GM19193 (cell line): Measurements from ENCODE around the gene NAA50.

Source experiments
- POLR2A ChIP-seq: IDR thresholded peaks from 4 replicates; pipeline ENCODE4 v1.6.1; 2011; ENCODE audit not compliant: insufficient read depth, insufficient read length; ENCODE audit errors: extremely low read depth

Gene NAA50

GRCh38 chr3:113751141-113751540, 5.1 kb upstream of the NAA50 start:
- TF ChIP-seq POLR2A: no peak

GRCh38 chr3:113747283-113748046, 1.4 kb upstream of the NAA50 start:
- TF ChIP-seq POLR2A: no peak

DNA sequence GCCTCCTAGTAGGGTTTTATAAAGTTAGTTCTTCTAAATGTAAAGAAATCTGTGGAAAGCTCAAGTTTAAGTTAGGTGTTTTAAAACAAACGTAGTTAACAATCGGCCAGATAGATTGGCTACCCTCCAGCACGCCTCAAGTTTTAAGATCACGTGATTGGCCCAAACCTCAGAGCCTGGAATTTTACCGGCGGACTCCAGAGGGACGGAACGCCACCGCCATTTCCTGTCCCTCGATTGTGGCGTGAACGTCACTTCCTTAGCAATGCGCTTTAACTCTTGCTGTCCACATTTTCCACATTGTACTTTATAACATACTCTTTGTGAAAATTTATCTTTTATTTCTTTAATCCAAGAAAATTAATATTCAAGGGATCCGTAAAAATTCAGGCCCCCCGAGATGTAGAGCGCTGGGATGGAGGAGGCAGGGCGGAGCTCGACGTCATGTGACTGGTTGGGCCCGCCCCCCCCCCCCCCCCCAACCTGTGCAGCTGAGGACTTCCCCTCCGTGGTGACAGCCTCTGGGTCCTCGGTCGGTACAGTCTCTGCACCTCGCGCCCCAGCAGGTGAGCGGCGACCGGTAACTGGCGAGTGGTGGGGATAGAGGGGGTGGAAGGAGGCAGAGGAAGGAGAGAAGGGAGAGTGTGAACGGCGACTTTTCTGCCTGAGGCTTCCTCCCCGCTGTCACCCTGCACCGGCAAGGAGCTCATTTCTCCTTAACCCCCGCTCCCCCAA, 666 bp upstream of the NAA50 start, which contains the start of gene ATP6V1A:
ATP6V1A (plus strand) TSS at position 488 of the 735 bp plus-strand sequence. CDS start 31,719 bp downstream, outside the sequence.
- TF ChIP-seq POLR2A: peak; percentile 74

DNA sequence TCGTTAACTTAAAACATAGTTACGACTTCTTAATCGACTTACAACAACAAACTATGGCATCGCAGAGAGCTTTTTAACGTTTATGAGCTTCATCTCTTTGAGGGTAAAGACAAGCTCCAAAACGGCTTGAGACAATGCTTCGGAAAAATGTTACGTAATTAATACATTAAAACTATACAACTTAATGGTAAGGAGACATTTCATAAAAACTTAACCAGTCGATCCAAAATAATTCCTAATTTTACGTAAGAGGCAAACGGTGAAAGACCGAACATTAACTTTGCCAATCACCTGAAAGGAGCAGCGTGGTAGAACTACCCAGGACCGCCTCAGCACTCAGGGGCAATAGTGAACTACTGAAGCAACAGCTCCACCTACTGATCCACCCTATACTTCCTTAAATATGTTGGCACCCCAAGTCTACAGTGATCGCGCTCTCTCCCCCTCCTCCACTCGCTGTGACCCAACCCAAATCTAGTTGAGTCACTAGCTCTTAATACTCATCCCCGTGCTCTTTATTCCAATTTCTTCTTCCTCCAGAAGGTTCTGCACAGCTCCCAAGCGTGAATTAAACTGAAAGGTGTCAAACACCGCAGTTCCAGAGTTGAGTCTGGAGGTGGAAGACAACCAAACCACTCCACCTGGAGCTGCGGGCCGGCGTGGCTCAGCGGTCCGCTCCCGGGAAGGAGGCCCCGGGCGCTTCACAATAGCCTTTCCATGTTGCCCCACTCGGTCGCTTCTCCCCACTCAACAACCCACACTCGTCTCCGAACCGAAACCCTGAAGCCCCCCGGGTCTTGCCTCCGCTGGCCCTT, 901 bp downstream of the NAA50 start:
- TF ChIP-seq POLR2A: no peak

GRCh38 chr3:113743006-113743630, 2.9 kb downstream of the NAA50 start:
- no peak for TF ChIP-seq POLR2A

DNA sequence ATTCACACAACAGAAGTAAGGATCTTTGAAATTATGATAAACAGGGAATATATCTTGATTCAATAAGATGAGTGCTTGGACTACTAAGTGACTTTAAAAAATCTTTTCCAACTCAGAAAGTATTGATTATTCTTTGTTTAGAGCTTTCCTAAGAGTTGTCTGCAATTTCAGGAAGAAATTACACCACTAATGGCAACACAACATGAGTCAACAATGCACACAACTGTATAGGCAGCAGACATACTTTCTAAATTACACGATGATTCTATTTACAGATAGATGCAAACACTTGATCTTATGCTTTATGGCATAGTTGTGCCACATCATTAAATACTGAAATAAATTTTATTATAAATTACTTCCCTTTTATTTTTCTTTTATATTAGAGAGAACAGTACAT, 4.4 kb downstream of the NAA50 start:
- TF ChIP-seq POLR2A: no peak

DNA sequence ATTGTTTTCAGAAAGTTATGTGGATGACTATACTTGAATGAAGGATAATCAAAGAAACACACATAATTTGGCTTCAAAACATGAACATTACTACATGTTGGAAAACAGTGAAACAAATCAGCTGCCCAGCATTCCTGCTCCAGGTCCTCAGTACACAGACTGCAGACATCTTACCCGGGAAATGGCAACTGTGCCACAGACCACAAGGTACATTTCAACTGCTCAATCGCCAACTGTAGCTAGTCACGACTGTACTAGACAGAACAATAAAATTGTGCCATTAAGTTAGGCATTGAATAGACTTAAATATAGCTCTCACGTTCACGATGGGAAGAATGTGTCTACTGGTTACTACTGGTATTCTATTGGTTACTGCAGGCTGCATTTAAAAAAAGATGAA, 5.0 kb downstream of the NAA50 start:
- TF ChIP-seq POLR2A: no peak

DNA sequence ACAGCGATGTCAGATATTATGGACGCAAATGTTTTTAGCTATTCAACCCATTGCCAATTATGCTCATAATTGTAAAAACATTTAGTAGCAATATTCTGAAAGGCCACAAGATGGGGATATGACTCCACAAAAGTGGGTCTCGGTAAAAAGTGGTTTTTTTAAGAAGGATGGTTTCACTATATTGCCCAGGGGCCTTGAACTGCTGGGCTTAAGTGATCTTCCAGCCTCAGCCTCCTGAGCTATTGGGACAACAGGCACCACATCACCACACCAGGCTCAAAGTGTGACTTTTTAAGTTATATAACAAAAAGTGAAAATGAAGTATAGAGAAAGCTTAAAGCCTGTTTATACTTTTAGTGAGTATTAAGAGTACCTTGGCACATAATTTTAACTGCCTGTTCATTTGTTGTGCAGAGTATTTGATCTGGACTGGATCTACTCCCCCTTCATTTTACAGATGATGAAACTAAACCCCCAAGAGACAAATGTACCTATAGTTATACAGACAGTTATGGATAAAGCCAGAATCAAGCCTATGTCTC, 9.4 kb downstream of the NAA50 start:
- no peak for TF ChIP-seq POLR2A

GRCh38 chr3:113731694-113732093, 14.4 kb downstream of the NAA50 start:
- TF ChIP-seq POLR2A: no peak

GRCh38 chr3:113730550-113730949, 15.5 kb downstream of the NAA50 start:
- no peak for TF ChIP-seq POLR2A

GRCh38 chr3:113728661-113729060, 17.4 kb downstream of the NAA50 start:
- TF ChIP-seq POLR2A: no peak

DNA sequence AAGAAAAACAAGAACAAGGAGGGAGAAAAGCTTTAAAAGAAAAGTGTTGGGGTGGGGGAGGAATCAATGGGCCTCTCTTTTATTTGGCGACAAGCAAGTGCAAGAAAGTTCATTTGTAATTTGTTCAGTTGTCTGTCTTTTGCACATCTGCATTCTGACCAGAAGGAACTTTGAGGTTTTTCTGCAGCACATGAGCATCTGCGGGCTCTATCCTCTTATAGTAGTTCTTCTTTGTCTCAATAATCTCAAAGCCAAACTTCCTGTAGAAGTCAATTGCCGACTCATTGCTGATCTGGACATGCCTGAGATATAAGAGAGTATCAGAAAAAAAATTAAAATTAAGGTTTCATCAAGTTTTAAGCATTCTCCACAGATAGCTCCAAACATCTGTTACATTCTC, 24.4 kb downstream of the NAA50 start:
- no peak for TF ChIP-seq POLR2A

DNA sequence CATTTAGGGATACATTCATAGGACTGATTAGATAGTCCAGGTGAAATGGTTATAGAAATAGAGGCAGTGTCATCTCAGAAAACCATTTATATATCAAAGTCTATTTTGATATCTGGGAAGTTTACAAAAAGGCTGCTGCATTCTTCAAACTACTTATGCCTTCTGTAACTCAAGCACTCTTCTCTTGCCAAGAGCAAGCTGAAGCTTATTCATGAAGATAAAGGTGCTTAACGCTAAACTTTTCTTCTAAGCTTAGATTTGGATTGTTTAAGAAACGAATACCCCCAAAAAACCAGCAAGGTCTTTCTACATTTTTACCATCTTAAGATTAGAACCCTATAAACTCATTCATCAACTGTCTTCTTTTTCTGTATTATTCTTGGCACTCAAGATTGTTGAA, 26.3 kb downstream of the NAA50 start:
- no peak for TF ChIP-seq POLR2A

- TF ChIP-seq POLR2A: no peak
Measured at GRCh38 chr3:113719294-113719693, 26.8 kb downstream of the NAA50 start.
